Hepatocyte (in vitro differentiated cells): ENCODE measurements around the gene MAGOH. TPM values are rescaled to one million over a fixed set of nuclear protein-coding genes. Genes with fewer than 3 reads are reported as not detected.
A peak's percentile ranks its signal among the peaks of the same experiment; 100 is the strongest.

ENCODE experiments used
- DNase-seq: peaks from one replicate; pipeline ENCODE4 v3.0.0-alpha.2; 2016; ENCODE audit warnings: low spot score
- H2AFZ ChIP-seq: fragments of 200-600 bp; sonication (generic); 2 replicates; pipeline ENCODE4 v1.6.0; 2016; ENCODE audit warnings: antibody characterized with exemption, mild to moderate bottlenecking
- H3K27ac ChIP-seq: fragments of 200-600 bp; sonication (generic); 2 replicates; pipeline ENCODE4 v1.5.1; 2016; ENCODE audit warnings: mild to moderate bottlenecking
- H3K27me3 ChIP-seq: fragments of 200-600 bp; sonication (generic); 2 replicates; pipeline ENCODE4 v1.6.1; 2016
- H3K36me3 ChIP-seq: fragments of 200-600 bp; sonication (generic); replicated peaks from 2 replicates; pipeline ENCODE4 v1.5.1; 2016; ENCODE audit warnings: low read depth; ENCODE audit not compliant: insufficient read depth
- H3K4me1 ChIP-seq: fragments of 200-600 bp; sonication (generic); 2 replicates; pipeline ENCODE4 v1.5.1; 2016; ENCODE audit warnings: mild to moderate bottlenecking, moderate library complexity; ENCODE audit not compliant: insufficient read depth
- H3K4me2 ChIP-seq: fragments of 200-600 bp; sonication (generic); 2 replicates; pipeline ENCODE4 v1.6.0; 2016
- H3K4me3 ChIP-seq: fragments of 200-600 bp; sonication (generic); 2 replicates; pipeline ENCODE4 v1.5.1; 2016; ENCODE audit warnings: mild to moderate bottlenecking
- H3K79me2 ChIP-seq: fragments of 200-600 bp; sonication (generic); 2 replicates; pipeline ENCODE4 v1.6.0; 2017; ENCODE audit warnings: mild to moderate bottlenecking
- H3K9me2 ChIP-seq: fragments of 200-600 bp; sonication (generic); replicated peaks from 2 replicates; pipeline ENCODE4 v1.6.0; 2017; ENCODE audit warnings: mild to moderate bottlenecking; ENCODE audit not compliant: insufficient read depth
- H3K9me3 ChIP-seq: fragments of 200-600 bp; sonication (generic); 2 replicates; pipeline ENCODE4 v1.5.1; 2016; ENCODE audit warnings: low read depth, mild to moderate bottlenecking
- H4K20me1 ChIP-seq: fragments of 200-600 bp; sonication (generic); 2 replicates; pipeline ENCODE4 v1.6.0; 2016; ENCODE audit warnings: mild to moderate bottlenecking; ENCODE audit not compliant: insufficient read depth, poor library complexity, severe bottlenecking
- EZH2 ChIP-seq: fragments of 200-600 bp; sonication (generic); IDR thresholded peaks from 2 replicates; pipeline ENCODE4 v1.6.1; 2016; ENCODE audit warnings: antibody characterized with exemption, mild to moderate bottlenecking, borderline replicate concordance
- EZH2phosphoT487 ChIP-seq: fragments of 200-600 bp; sonication (generic); IDR thresholded peaks from one replicate; pipeline ENCODE4 v1.6.1; 2018; ENCODE audit warnings: antibody characterized with exemption, mild to moderate bottlenecking, low read depth, moderate library complexity; ENCODE audit not compliant: unreplicated experiment, severe bottlenecking
- WGBS: methylation state at CpG from one replicate; pipeline ENCODE4 v1.1.6; 2016; ENCODE audit warnings: low lambda C conversion rate; ENCODE audit errors: missing lambda C conversion rate; 5-methylcytosine and 5-hydroxymethylcytosine counted together
- polyA plus RNA-seq: library from polyadenylated mRNA; unstranded; fragments of >200 nt; fragmentation: Nextera tagmentation; extraction: Ambion mirVana; gene quantifications from 2 replicates; pipeline ENCODE4 v1.2.1, GENCODE V29; 2016
- total RNA-seq: library from RNA; depleted of rRNA; stranded (reverse); fragments of >200 nt; gene quantifications from 2 replicates; pipeline ENCODE4 v1.2.3, GENCODE V29; 2014
- TF ChIP-seq, protein P1 (sequence below): fragments of 200-600 bp; sonication (generic); IDR thresholded peaks from 2 replicates; pipeline ENCODE4 v1.5.1; 2016; ENCODE audit warnings: antibody characterized with exemption, mild to moderate bottlenecking; ENCODE audit not compliant: poor library complexity

The MAGOH gene
- total and polyA plus RNA-seq, 2 experiments from 2014 or later, result 28.4 to 35.2 TPM

DNA sequence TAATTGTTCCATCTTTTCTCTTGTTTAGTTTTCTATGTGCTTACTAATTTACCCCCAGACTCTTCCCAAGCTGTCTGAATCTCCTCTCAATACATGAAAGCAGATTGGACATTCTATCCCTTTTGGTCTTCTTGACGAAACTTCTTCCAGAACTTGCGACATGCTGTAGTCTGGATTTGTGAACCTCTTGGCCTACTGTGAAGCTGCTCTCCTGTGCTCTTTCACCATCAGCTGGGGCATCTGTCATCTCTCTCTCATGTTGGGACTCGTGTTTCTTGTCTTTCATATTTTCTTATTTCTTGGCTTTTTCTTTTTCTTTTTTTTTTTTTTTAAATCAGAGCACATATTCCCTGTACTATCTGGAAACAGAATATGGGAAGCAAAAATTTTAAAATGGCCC, 34.9 kb downstream of the MAGOH start:
- Histone ChIP-seq H2AFZ (no peak overlapping the region), H3K27ac (no peak overlapping the region), H4K20me1 (no peaks in the 10 kb centered on the region), H3K9me3 (no peaks in the 10 kb centered on the region), H3K9me2 (no peaks in the 10 kb centered on the region), H3K27me3 (no peaks in the 10 kb centered on the region), H3K4me3 (no peak overlapping the region), H3K36me3 (peaks cover 7% of the 10 kb centered on the region), H3K4me2 (no peak overlapping the region), H3K4me1 (peaks cover 3% of the 10 kb centered on the region), H3K79me2 (peaks cover 27% of the 10 kb centered on the region)
- TF ChIP-seq EZH2phosphoT487, result no peak
- TF ChIP-seq, protein P1, sequence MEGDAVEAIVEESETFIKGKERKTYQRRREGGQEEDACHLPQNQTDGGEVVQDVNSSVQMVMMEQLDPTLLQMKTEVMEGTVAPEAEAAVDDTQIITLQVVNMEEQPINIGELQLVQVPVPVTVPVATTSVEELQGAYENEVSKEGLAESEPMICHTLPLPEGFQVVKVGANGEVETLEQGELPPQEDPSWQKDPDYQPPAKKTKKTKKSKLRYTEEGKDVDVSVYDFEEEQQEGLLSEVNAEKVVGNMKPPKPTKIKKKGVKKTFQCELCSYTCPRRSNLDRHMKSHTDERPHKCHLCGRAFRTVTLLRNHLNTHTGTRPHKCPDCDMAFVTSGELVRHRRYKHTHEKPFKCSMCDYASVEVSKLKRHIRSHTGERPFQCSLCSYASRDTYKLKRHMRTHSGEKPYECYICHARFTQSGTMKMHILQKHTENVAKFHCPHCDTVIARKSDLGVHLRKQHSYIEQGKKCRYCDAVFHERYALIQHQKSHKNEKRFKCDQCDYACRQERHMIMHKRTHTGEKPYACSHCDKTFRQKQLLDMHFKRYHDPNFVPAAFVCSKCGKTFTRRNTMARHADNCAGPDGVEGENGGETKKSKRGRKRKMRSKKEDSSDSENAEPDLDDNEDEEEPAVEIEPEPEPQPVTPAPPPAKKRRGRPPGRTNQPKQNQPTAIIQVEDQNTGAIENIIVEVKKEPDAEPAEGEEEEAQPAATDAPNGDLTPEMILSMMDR, result no peak
- no peak for TF ChIP-seq EZH2
- 88% methylated on average over 3 of the region's 3 CpGs for WGBS
- DNase-seq, result no peak

DNA sequence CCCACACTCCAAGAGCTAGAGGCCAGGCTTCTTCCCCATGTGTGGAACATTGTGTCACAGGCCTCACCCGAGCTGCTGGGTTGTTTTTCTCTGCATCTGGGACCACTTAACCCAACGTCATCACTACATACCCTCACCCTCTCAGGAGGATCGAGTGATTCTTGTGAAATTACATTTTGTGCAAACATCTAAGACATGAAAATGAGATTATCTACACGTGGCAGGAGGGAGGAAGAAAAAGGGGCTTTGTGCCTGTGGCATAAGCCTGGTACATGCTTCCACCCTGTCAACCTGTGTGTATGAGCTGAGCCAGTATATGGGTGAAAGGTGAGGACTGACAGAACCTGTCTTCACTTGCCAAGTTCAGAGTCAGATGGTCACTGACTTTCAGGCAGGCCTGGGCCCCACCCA, 40.1 kb downstream of the MAGOH start:
- Histone ChIP-seq H3K79me2 (peaks cover 37% of the 10 kb centered on the region), H3K27ac (peak overlapping the region; percentile 97), H3K9me3 (no peaks in the 10 kb centered on the region), H3K27me3 (no peaks in the 10 kb centered on the region), H3K36me3 (peaks cover 6% of the 10 kb centered on the region), H2AFZ (no peak overlapping the region), H3K4me1 (peaks cover 20% of the 10 kb centered on the region), H3K4me3 (no peak overlapping the region), H3K4me2 (peak overlapping the region; percentile 88), H3K9me2 (no peaks in the 10 kb centered on the region), H4K20me1 (no peaks in the 10 kb centered on the region)
- TF ChIP-seq, protein P1, result no peak
- TF ChIP-seq EZH2phosphoT487 (no peak), EZH2 (no peak)
- DNase-seq, result peak; percentile 44
- whole genome bisulfite sequencing, result 43% methylated on average over 4 of the region's 4 CpGs

DNA sequence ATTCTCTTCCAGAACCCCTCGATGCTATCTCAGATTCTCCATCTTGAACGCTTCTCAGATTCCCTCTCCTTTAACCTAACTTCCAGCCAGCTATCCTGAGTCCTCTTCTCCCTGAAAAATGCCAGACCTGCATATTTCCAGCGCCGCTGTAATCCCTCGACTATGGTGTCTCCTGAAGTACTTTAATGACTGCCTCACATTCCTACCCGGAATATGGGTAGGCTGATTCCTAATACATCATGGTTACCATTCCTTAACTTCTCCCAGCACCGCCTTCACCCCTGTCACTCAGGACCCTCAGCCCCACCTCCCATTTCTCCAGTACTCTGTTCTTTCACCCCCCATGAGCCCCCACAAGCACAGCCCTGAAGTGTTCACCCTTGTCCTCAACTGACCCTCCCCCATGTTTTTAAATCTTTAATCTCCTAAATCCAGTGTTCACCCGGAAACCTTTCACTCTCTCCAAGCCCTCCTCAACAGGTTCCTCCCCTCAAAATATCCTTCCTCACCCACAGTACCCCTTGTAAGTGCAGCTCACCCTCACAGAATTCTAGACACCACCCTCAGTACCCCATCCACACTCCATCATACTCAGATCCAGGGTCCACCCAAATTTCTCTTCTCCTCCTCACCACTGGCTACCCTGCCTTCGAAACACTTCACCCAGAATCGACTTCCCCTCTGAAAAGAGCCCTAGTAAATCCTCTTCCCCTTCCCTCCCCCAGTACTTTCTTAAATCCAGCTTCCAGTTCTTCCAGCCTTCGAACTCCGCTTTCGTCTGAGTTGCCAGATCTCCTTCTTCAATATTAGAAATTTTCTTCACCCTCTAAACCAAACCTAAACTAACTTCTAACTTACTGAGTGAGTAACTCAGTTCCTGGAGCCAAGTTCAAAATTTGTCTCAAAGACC, 40.8 kb downstream of the MAGOH start:
- Histone ChIP-seq H3K4me1 (peaks cover 20% of the 10 kb centered on the region), H4K20me1 (no peaks in the 10 kb centered on the region), H2AFZ (peak overlapping the region; percentile 61), H3K4me2 (peak overlapping the region; percentile 88), H3K4me3 (peak overlapping the region; percentile 68), H3K27me3 (no peaks in the 10 kb centered on the region), H3K79me2 (peaks cover 37% of the 10 kb centered on the region), H3K36me3 (no peaks in the 10 kb centered on the region), H3K9me3 (no peaks in the 10 kb centered on the region), H3K27ac (peak overlapping the region; percentile 97), H3K9me2 (no peaks in the 10 kb centered on the region)
- DNase-seq, result no peak
- 36% methylated on average over 13 of the region's 13 CpGs for WGBS
- no peak for TF ChIP-seq EZH2phosphoT487
- no peak for TF ChIP-seq EZH2
- TF ChIP-seq, protein P1, result no peak
